Inferior parietal cortex (tissue), 1 donor: Measurements from ENCODE around the gene IRF3.

Experiments used
- DNase-seq: peaks from one replicate; pipeline ENCODE4 v3.0.0-alpha.2; 2016; ENCODE audit errors: extremely low spot score

The IRF3 gene

GRCh38 chr19:49665351-49666119 is at the start of gene IRF3, which contains the start of gene BCL2L12:
IRF3 (minus strand) TSS chr19:49665857; CDS start chr19:49664838, 1,019 bp downstream.
BCL2L12 (plus strand) TSS chr19:49665933; CDS start chr19:49666693, 760 bp downstream.
- peak; percentile 99 for DNase-seq

GRCh38 chr19:49713236-49713845 is 47.7 kb upstream of the IRF3 start:
- DNase-seq: no peak

GRCh38 chr19:49712397-49712859 is 46.8 kb upstream of the IRF3 start:
- DNase-seq: peak; percentile 27

GRCh38 chr19:49710372-49710951 is 44.8 kb upstream of the IRF3 start:
- no peak for DNase-seq

GRCh38 chr19:49705919-49706318 is 40.3 kb upstream of the IRF3 start:
- DNase-seq: no peak

- DNase-seq: no peak
Observed at GRCh38 chr19:49704888-49705642, 39.4 kb upstream of the IRF3 start.

- no peak for DNase-seq
Observed at GRCh38 chr19:49701271-49701786, 35.7 kb upstream of the IRF3 start.

GRCh38 chr19:49700563-49700962 is 34.9 kb upstream of the IRF3 start:
- DNase-seq: no peak

GRCh38 chr19:49699364-49699763 is 33.7 kb upstream of the IRF3 start:
- no peak for DNase-seq

- no peak for DNase-seq
Observed at GRCh38 chr19:49696865-49697264, 31.2 kb upstream of the IRF3 start.

- no peak for DNase-seq
Observed at GRCh38 chr19:49696115-49696514, 30.5 kb upstream of the IRF3 start.

GRCh38 chr19:49692147-49692506 is 26.5 kb upstream of the IRF3 start:
- peak; percentile 47 for DNase-seq

GRCh38 chr19:49691243-49692146 is 25.8 kb upstream of the IRF3 start:
- DNase-seq: peak; percentile 85

GRCh38 chr19:49690656-49691242 is 25.1 kb upstream of the IRF3 start, which contains the start of gene CPT1C:
CPT1C (plus strand) TSS chr19:49691116; CDS start chr19:49692253, 1,137 bp downstream.
- peak; percentile 80 for DNase-seq

- DNase-seq: peak; percentile 34
Observed at GRCh38 chr19:49690079-49690655, 24.5 kb upstream of the IRF3 start.

- peak; percentile 41 for DNase-seq
Observed at GRCh38 chr19:49689133-49690078, 23.7 kb upstream of the IRF3 start, which contains the start of gene ADM5. ADM5 (plus strand) TSS chr19:49689594; CDS start chr19:49689838, 244 bp downstream.

GRCh38 chr19:49688531-49689132 is 23.0 kb upstream of the IRF3 start:
- no peak for DNase-seq
